ENCODE results near the gene NDUFA3.

The NDUFA3 gene

DNA sequence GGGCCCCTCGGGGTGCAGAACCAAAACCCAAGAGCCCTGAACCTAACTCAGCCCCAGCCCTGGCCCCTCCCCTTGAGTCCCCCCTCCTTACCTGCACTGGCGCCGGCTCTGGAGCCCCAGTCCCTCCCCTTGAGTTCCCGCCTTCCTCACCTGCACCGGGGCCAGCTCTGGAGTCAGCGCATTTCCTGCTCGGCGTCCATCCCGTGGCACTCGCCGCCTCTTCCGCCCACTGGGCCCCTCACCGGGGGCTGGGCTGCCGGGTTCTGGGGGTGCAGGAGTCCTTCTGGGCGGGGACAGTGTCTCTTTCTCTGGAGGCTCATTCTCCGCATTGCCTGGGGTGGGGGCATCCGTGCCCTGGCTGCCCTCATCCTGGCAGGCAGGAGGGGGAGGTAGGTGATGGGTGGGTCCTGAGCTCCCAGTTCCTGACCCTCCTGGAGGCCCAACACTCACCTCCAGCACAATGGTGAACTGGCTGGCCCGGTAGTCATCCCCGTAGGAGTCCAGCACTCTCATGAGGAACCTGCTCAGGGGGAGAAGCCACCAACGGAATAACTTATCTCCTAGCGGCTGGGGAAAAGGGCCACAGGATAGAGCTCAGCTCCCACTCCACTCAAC, 5.3 kb downstream of the NDUFA3 start:
- DNase-seq (ENCODE audit: low read depth, low spot score): no peak

DNA sequence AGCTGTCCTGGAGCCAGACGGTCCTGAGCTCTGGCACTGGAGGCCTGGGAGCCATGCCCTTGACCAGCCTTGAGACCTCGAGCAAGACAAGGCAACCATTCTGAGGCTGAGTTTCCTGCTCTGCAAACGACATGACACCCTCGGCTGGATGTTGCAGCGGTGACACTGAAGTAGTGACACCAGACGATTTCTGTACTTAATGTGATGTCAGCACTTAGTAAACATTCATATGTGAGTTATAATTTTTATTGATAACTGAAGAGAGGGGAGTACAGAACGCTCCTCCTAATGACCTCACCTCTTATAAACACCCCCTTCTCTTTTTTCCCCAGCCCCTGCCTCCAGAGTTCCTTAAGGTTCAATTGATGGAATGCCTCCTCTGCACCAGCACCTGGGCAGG, 5.8 kb downstream of the NDUFA3 start:
- DNase-seq (ENCODE audit: low read depth, low spot score): no peak

DNA sequence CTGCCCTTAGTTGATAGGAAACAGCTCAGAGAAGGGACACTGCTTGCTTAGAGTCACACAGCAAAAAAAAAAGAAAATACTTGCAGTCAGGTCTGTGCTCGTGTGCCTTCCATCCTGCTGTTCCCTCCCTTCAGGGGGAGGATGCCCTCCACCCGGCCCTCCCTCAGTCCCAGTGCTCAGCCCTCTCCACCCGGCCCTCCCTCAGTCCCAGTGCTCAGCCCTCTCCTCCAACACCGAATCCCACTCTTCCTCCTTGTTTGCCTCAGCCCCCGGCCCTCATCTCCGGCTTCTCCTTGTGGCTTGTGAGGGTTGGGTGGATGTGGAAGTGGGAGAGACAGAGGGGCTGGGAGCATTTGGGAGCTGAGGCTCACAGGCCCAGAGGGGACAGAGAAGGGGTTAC, 7.0 kb downstream of the NDUFA3 start:
- no peak for DNase-seq (ENCODE audit: low read depth, low spot score)

DNA sequence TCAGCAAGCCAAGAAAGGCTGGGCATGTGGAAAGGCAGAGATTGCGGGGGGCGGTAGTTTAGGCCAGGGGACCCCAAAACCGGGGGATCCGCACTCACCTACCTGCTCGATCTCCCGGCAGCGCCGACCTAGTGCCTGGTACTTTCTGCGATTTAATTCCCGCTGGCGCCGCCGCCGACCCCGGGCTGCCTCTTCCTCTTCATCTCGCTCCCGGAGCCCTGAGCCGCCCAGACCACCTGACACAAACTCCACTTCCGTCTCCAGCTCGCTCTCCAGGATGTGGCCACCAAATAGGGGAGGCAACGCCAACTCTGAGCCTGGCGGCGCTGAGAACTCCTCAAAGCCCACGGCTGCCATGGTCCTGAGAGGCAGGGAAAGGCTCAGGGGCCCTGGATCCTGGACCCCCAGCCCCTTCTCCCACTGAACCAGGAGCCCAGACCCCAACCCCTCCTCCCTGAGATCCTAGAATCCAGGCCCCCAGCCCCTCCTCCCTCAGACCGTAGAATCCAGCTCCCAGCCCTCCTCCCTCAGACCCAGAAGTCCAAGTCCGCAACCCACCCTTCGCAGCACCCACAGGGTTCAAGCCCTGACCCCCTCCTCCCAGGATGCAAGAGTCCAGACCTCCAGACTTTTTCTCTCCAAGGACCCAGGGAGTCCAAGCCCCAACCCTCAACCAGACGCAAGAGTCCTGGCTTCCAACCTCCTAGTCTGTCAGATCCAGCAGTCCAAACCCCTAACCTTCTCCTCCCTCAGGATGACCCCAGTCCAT, 11.9 kb downstream of the NDUFA3 start:
- DNase-seq (ENCODE audit: low read depth, low spot score): no peak

DNA sequence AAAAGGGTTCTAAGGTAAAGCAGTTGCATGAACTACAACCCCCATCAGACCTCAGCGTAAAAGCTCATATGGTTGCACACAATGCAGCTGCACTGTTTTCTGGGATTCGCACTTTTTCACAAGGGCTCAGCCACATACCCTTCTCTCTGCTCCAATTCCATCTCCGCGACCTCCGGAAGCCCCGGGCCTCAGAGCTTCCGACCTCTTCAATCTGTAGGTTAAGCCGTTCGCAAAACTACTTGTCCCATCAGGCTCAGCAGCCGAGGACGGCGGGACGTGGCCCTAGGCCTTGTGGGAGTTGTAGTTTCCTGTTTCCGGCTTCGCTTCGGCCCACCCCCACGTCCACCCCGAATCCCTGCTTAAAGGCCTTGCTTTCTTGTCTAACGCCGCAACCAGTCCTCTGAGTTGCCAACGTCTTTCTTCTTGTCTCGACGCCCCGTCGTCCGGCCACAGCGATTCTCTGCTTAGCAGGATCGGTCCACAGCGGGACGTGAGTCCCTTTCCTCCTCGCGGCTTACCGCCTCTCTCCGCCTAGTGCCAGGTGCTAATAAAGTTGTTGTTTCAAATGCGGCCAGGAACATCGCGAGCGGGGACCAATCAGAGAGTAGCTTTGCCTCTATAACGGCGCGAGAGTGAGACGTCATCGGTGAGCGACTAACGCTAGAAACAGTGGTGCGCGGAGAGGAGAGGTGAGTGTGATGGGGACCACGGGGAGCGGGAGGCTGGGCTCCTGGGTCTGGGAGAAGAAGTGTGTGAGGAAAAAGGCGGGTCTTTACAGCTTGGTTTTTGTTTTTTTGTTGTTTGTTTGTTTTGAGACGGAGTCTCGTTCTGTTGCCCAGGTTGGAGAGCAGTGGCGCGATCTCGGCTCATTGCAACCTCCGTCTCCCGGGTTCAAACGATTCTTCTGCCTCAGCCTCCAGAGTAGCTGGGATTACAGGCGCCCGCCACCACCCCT, 12.7 kb downstream of the NDUFA3 start, which contains the start of the genes PRPF31 and TFPT:
TSS of gene PRPF31 (plus strand) at position 646 of the 955 bp plus-strand sequence. CDS start 2,525 bp downstream, outside the sequence.
TSS of gene TFPT (minus strand) at position 549 of the 955 bp plus-strand sequence. CDS start at position 161, 388 bp downstream.
- DNase-seq (ENCODE audit: low read depth, low spot score): peak; percentile 93

DNA sequence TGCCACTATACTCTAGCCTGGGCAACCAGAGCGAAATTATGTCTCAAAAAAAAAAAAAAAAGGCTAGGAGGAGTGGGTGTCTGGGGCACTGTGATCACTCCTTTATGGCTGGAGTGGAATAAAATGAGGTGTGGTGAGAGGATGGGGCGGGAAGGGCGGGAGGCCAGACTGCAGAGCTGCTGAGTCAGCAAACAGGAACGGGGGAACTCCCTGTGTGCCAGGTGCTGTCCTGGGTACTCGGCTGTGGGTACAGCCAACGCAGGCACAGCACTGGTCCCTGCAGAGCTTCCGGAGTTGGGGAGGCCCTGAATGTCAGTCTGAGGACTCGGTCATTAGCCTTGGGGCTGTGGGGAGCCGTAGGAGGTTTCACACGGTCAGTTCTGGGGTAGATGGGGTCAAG, 18.6 kb downstream of the NDUFA3 start:
- no peak for DNase-seq (ENCODE audit: low read depth, low spot score)

DNA sequence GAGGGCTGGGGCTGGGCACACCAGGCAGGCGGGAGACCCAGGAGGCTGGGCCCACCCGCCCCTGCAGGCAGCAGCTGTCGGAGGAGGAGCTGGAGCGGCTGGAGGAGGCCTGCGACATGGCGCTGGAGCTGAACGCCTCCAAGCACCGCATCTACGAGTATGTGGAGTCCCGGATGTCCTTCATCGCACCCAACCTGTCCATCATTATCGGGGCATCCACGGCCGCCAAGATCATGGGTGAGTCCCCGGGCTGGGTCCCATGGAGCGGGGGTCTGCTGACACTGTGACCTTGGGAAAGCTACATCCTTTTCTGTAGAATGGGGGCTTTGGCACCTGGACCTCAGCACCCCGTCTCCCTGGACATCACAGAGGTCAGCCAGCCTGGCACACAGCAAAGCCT, 21.0 kb downstream of the NDUFA3 start:
- DNase-seq (ENCODE audit: low read depth, low spot score): no peak

DNA sequence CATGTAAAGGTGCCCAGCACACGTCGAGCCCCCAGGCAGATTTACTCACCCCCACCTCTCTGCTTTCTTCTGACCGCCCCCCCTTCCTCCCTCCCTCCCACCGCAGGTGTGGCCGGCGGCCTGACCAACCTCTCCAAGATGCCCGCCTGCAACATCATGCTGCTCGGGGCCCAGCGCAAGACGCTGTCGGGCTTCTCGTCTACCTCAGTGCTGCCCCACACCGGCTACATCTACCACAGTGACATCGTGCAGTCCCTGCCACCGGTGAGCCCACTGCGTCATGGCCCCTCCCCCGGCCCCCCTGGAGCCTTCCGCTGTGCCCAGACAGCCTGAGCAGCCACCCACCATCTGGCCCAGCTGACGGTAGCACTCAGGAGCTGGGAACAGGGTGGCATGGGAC, 21.7 kb downstream of the NDUFA3 start:
- no peak for DNase-seq (ENCODE audit: low read depth, low spot score)

DNA sequence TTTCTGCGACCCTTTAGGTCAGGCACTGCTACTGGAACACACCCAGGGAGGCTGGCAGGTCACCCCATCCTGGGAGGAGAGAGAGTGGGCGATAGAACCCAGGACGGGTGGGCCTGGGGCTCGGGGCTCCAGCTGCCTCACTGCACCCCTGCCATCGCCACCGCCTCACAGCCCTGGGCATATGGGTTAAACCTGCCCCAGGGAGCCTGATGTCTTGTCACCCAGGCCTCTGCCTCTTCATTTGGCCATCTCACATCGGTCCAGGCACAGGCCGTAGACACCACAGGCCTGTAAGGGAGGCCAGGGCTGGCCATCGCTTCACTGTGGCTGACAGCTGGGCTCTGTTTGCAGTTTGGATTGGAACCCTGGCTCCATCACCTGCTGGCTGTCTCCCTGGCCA, 23.1 kb downstream of the NDUFA3 start:
- DNase-seq (ENCODE audit: low read depth, low spot score): no peak

DNA sequence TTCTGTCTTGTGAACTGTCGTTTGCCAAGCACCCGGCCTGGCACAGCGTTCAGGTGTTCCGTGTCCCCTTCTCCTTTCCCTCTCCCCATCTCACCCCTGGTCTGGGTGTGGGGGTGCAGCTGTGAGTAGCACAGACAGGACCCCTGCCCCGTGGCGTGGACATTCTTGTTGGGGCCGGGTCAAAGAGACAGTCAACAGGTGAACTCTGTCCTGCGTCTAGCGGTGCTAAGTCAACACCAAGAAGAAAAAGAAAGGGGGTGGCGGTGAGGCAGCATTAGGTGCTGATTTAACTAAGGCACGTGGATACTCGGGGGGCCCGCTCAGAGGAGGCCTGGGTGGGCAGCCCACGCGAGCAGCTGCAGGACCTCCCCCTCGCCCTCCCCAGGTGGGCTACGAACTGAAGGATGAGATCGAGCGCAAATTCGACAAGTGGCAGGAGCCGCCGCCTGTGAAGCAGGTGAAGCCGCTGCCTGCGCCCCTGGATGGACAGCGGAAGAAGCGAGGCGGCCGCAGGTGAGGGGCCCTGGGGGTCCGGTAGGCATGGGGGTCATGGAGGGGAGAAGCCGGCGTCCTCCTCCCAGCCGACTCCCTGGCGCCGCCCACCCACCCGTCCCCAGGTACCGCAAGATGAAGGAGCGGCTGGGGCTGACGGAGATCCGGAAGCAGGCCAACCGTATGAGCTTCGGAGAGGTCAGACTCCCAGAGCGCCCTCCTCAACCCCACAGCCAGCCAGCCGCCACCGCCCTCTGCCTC, 25.2 kb downstream of the NDUFA3 start:
- DNase-seq (ENCODE audit: low read depth, low spot score): no peak

DNA sequence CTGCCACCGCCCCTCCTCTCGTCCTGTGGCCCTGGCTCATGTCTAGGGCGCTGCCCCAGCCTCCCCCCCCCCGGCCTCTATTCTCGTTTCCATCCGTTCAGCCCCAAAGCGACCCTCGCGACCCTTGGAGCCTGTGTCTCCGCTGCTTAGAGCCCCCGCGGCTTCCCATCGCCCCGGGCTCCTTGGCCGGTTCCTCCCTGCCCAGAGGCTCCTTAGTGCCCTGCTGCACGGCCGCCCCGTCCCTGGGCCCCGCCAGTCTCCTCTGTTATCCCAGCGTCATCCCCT, 25.7 kb downstream of the NDUFA3 start:
- DNase-seq (ENCODE audit: low read depth, low spot score): no peak

DNA sequence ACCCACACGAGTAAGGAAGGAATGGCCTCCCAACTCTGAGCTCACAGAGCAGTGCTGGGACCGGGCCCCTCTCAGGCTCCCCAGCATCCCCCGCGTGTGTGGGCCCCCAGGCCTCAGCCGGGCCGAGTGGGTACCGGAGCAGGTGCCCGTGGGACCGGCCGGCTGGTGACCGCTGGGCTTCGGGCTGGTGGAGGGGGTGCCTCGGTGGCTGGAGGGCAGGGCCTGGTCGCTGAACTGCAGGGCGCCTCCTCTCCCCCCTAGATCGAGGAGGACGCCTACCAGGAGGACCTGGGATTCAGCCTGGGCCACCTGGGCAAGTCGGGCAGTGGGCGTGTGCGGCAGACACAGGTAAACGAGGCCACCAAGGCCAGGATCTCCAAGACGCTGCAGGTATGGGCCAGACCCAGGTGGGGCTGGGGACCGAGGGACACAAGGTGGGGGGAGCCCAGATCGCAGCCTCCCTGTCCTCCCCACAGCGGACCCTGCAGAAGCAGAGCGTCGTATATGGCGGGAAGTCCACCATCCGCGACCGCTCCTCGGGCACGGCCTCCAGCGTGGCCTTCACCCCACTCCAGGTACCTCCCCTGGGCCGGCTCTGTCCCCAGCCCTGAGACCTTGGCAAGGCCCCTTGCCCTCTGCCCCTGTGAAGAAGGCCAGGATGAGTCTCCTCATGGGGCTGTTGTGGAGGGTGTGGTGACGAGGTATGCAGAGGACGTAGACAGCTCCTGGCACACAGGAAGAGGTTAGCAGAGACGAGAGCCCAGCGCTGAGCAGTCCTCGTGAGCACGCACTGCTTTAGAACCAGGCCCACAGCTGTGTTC, 26.4 kb downstream of the NDUFA3 start:
- DNase-seq (ENCODE audit: low read depth, low spot score): no peak

DNA sequence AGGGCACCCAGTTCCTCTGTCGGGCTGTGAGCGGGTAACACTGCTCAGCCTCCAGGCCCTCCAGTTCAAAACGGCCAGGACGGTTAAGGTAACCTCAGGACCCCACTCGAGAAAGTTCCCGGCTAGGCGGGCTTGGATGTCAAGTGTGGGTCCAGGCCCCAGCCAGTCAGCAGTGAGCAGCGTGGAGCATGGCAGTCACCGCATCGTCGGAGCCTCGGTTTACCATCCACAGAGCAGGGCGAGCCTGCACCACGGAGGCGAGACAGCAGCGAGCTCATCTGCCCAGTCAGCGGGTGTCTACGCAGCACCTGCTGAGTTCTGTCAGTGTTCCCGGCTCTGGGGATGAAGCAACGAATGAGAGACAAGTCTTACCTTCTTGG, 27.0 kb downstream of the NDUFA3 start:
- DNase-seq (ENCODE audit: low read depth, low spot score): no peak

DNA sequence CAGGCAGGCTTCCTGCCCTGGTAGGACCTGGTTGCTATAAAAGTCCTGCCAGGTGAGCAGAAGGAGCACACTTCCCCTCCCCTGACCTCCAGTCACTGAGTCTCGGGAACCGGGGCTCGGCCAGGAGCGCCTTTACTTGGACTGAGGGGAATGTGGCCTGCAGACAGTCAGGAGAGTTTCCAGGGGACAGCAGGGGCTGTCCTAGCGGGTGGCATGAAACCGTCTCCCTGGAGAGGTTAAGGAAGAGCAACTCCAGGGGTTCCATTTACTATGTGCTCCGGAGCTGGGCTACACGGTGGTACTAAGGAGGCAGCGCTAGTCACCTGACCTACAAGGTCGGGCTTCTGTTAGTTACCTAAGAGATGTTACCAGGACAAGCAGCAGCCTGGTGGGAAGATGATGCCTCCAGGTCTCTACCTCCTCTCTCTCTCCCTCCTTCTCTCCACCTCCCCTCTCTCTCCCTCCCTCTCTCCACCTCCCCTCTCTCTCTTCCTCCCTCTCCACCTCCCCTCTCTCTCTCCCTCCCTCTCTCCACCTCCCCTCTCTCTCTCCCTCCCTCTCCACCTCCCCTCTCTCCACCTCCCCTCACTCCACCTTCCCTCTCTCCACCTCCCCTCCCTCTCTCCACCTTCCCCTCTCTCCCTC, 30.8 kb downstream of the NDUFA3 start:
- DNase-seq (ENCODE audit: low read depth, low spot score): no peak

DNA sequence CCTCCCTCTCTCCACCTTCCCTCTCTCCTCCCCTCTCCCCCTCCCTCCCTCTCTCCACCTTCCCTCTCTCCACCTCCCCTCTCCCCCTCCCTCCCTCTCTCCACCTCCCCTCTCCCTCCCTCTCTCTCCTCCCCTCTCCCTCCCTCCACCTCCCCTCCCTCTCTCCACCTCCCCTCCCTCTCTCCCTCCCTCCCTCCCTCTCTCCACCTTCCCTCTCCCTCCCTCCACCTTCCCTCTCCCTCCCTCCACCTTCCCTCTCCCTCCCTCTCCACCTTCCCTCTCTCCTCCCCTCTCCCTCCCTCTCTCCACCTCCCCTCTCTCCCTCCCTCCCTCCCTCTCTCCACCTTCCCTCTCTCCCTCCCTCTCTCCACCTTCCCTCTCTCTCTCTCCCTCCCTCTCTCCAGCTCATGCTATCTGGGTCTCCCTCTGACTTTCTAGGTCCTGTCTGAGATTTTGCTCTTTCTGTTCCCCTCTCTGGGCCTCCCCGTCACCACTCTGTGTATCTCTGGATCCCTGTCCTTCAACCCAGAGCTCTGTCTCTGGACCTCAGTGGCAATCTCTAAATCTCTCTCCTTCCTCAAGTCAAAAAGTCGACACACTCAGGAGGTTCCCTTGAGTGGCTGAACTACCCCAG, 31.4 kb downstream of the NDUFA3 start:
- no peak for DNase-seq (ENCODE audit: low read depth, low spot score)

DNA sequence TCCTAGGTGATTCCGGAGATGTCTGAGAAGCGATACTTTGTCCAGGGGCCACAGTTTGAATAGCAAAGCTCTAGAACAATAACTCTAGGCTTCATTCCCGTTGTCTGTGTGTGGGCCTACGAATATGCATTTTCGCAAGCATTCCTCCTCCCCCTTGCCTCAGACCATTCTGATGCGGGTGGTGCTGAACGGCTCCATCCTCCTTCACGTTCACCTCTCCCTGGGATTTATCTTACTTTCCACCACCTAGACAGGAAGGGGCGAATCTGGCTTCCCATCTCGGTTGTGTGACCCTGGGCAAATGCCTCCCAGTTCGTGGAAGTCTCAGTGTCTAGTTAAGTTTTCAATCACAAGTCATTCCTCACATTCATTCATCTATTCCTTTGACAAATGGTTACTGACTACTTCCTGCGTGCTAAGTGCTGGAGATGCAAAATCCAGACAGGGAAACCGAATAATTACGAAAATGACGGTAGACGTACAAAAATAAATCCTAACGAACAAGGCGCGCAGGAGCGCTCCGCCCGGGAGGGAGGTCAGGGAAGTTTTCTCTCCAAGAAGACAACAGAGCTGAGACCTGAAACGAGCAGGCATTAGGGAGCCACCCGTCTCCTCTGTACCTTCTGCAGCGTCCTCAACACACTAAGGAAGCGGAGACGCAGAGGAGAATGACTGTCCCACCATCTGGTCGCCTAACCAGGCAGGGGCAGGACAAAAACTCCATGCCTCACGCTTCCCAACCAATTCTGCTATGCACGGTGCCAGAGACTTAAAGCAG, 33.6 kb downstream of the NDUFA3 start:
- DNase-seq (ENCODE audit: low read depth, low spot score): no peak

DNA sequence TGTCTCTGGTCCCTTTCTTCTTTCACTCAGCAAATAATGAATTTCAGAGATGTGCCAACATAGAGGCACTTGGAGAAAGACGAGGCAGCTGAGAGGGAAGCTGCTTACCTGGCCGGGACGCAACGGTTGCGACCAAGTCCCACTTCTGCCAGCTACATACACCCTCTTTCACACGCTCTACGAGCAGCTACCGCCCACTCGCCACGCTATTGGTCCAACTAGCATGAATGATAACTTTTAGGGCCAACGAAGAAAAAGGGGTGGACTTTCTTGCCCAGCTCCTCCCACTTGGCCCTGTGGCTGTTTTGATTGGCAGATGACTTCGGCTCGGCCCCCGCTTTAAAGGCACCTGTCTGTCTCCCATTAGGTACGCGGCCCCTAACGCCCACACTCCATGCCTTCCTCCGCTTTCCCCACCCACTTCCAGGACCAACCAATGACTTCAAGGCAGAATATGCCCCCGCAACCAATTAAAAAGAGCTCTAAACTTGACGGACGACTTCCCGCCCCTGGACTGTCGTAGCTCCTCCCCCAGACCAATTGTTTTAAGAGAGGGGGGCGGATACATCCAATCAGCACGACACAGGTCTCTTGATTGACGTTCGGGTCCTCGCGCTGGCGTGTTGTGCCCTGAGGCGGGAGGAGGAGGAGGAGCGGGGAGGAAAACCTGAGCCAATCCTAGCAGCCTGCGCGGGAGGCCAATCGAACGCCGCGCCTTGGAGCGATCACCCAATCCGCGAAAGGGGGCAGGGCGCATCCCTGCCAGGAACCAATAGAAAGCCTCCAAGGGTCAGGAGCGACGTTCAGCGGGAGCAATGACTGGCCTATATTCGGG, 34.4 kb downstream of the NDUFA3 start:
- peak; percentile 98 for DNase-seq (ENCODE audit: low read depth, low spot score)
